NCI-H345 treated with DMSO at 0.1 percent for 48 hours (cell line): Measurements from ENCODE around the gene LRRC4B.
A peak's percentile ranks its signal among the peaks of the same experiment; 100 is the strongest.

Experiments used
- DNase-seq: peaks from one replicate; lab custom pipeline; 2025; ENCODE audit not compliant: unreplicated experiment; lab: John Stamatoyannopoulos, UW

Gene LRRC4B

DNA sequence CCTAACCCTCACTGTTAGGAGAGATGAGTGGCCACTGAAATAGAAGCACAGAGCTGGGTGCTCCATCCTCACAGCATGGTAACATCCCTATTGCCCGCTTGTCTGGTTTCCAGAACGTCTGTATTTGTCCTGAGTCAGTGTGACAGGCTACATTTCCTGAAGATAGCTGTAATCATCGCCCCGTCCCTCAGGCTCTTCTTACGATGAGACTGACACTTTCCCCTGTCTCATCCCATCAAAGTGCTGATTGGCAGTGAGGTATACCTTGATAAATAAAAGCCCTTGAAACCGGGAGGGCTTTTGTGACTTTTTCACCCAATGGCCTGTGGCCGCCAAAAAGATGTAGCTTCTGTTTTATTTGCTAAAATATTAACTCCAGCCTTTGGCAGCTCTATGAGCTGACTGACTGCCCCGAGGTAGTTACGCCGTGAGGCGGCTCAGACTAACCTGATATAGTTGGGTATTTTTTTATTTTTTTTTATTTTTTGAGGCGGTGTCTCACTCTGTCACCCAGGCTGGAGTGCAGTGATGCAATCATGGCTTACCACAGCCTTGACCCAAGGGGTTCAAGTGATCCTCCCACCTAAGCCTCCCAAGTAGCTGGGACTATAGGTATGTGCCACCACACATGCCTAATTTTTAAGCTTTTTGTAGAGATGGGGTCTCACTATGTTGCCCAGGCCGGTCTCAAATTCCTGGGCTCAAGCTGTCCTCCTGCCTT is 5.7 kb upstream of the LRRC4B start:
- DNase-seq: no peak

DNA sequence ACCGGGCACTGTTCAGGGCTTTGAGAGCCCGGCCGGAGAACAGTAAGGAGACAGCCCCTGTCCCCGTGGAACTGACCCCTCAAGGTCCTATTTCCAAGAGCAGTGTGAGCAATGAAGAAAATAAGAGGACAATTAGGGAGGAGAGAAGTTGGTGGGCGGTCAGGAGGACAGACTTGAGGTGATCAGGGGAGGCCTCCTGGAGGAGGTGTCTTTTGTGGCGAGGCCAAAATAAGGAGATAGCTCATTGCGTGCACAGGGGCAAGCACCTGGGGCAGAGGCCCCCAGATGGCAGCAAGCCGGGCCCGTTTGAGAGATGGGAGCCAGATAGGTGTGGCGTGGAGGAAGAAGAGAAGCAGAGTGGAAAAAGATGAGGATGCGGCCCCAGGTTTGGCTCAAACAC is 2.8 kb upstream of the LRRC4B start:
- DNase-seq: no peak

DNA sequence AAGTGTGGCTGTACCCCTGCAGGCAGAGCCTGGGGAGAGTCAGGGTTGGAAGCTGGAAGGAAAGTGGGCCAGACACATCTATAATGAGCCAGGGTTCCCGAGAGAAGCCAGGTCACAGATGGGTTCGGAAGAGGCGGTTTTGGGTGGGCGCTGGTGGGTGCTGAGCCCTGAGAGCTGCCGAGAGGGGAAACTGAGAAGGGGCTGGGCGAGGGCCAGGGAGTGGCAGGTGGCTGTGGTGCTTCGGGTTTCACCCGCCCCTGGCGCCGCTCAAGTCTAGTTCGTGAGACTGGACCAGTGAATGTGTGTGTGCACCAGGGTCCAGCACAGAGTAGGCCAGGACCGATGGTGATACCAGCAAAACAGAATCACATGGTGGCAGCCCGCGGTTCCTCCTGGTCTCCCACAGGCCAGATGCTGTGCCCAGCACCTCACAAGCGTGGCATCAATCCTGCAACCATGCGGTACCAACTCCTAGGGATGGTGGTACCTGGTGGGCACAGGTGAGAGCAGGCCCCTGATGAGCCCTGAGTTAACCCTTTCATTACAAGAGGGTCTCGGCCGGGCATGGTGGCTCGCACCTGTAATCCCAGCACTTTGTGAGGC is 1.8 kb upstream of the LRRC4B start:
- DNase-seq: no peak

DNA sequence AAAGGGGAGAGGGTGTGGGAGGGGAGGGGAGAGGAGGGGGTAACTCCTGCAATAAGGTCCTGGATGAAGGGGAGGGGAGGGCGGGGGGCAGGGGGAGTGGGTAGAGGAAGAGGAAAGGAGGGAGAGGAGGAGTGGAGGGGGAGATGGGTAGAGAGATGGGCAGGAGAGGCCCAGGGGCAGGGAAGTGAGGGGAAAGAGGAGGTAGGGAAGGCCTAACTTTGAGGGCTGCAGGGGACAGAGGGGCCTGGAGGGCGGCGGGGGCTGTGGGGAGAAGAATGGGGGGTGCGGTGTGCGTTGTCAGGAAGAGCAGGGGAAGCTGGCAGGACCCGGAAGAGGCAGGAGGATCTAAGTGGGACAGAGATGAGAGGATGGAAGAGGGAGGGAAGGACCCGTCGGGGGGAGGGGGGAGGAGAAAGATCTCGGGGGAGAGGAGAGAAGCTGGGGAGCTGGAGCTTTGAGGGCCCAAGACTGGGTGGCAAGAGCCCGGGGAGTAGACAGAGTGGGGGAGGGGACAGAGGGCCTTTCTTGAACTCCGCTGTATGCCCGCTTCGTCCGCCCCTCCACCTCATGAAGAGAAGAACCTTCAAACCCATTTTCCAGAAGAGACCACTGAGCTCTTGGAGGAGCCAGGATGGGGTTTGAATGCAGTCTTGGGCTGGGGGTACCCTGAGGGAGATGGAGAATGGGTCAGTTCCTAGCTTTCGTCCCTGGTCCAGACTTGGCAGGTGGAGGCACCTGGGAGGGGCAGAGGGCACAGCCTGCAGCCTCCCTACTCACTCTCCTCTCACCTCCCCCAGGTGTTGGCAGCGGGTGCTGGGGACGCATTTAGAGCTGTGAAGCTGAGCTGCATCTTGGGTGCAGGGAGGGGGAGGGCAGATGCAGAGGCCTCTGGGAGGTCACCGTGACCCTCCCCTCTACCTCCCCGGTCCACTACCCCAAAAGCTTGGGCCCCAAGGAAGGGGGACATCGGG is 778 bp upstream of the LRRC4B start:
- no peak for DNase-seq

DNA sequence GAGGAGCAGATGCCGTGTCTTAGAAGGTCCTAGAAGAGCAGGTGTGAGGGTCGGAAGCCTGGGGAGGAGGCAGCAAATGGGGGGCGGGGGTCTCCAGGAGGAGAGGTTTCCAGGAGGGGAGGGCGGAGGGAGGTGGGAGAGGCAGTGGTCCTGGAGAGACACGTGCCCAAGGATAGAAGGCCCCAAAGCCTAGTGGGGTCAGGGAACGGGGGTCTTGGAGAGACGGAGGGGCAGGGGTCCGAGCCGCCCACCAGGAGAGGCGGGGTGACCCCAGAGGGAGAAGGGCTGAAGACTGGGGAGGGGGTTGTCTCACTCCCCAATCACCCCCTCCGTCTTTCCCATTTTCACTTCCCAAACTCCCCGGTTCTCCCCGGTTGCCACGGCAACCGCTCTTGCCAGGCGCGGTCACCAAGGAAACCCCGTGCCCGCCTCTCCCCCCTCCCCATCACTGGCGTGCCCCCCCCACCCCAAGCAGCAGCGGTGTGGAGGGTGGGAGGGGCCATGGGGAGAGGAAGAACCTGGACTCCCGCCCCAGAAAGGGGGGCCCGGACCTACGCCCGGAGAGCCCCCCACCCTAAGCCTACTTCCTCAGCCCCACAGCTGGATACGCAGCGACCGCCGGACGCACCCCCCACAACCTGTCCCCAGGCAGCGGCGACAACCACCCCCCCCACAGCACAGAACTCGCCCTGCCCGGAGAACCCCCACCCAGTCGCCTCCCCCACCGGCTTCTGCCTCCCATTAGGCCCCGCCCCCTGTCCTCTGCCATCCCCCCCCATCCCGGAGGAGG is 988 bp downstream of the LRRC4B start:
- no peak for DNase-seq

DNA sequence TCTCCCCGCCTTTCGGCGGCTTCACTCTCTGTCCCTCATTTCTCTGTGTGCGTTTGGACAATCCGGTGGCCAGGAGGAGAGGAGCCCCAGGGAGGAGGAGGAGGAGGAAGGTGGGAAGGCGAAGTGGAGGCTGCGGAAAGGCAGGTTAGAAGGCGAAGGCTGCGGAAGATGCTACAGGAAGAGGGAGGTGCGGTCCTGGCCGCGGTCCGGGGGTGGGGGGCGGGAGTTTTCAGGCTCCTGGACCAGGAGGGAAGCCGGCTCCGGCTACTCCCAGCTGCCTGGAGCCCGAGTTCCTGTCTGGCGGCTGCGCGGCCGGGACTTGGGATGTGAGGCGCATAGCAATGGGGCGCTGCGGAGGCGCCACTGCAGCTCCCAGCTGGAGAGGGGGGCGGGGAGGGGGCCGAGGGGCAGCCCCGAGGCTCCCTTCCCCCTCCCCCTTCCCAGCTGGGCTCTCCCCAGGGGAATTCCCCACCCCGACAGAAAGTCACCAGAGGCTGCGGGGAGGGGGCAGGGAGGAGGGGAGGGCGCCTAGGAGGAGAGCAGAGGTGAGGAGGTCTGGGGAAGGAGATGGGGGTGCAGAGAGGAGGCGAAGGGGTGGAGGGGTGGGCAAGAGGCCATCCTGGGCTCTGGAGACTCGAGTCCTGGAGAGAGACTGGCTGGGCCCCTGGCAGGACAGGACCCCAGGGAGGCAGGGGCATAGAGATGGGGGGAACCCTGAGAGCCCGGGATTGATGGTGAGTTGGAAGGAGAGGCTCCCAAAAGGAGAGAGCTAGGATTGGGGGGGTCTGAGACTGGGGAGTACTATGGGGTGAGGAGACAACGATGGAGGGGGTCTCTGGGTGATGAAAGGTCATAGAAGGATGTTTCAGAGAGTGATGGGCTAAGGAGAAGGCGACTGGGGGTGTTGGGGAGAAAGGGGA is 2.0 kb downstream of the LRRC4B start:
- DNase-seq: no peak

DNA sequence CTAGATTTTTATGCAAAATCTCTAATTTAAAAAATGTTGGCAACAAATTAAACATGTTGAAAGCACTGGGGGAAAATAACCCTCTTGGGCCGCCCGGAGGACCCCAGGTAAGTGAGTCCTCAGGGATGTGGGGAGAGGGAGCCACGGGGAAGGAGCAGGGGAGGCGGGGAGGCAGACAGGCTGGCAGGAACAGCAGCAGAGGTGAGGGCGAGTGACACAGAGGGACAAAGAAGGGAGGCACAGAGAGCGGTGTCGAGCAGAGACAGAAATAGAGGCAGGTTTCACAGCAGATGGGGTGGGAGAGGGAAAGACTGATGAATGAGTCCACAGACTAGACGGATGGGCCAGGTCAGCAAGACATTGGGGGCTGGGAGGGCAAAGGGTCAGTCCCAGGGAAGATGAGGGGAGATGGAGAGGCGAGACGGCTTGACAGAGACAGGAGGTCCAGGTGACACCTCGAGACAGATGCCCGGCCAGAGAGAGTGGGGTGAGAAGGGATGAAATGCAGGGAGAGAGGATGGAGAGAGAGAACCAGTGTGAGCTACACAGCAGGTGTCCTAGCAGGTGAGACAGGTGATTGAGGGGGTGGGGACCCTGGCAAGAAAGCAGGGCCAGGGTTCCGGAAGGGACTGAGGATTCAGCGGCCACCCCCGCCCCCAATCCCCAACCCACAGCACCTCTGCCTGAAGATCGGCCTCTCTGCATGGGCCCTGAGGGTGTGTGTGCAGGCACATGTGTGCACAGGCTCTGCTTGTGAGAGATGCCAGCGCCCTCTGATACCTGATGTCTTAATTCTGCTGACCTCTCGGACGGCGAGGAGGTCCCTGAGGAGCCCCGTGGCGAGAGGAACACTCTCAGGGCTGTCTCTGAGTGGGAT is 3.8 kb downstream of the LRRC4B start:
- no peak for DNase-seq

DNA sequence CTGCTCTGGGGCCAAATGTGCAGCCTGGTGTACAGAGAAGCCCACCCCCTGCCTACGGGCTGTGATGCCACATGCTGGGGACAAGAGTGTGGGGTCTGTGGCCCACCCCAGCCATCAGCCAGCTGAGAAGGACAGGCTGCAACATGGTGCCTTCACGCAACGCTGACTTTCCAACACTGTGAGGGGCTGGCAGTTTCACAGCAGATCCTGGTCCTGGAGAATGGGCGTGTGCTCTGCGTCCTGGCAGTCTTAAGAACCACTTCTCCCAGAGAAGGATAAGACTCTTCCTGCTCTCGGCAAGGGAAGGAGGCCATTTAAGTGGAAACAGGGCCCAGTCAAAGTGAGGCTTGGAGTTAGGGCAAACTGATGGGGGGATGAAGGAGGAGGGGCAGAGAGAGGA is 4.6 kb downstream of the LRRC4B start:
- DNase-seq: no peak

DNA sequence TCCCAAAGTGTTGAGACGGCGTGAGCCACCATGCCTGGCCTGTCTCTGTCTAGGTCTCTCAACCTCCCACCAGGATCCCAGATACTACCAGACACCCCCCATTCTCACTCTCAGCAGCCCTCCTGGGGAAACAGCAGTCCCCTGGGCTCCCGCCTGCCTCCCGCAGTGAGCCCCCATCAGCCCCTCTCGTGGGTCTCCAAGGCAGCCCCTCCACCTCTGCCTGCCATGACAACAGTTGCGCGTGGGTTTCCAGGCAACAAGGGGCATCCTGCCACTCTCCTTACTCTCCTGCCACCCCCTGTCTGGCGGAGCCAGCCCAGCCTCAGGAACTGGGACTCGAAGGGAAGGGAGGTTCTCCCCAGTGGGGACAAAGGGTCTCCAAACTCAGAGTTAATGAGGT is 5.2 kb downstream of the LRRC4B start:
- no peak for DNase-seq

DNA sequence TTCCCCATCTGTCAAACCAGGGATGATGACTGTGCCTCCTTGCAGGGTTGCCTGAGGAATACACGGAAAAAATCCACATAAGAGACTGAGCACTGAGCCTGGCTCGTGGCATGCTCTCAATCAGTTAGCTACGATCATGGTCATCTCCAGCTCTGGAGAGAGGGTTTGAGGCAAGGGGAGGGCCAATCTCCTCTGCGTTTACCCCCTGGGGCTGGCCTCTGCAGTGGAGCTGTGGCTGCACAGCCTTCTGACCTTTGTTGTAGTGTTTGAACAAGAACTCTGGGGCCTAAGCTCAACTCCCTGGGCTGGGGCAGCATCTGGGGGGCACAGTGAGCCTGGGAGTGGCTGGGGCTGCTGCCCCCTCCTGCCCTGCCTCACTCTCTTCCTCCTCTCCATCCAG is 5.9 kb downstream of the LRRC4B start:
- no peak for DNase-seq

DNA sequence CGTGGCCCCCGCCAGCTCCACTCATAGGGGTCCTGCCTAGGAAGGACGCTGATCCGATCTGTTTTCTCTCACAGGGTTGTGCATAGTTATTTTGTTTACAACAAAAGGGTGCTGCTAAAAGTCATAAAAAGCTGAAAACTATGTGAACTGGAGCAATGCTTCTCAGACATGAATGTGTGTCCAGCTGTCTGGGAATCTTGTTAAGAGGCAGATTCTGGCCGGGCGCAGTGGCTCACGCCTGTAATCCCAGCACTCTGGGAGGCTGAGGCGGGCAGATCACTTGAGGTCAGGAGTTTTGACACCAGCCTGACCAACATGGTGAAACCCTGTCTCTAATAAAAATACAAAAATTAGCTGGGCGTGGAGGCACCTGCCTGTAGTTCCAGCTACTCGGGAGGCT is 8.6 kb downstream of the LRRC4B start:
- DNase-seq: no peak

DNA sequence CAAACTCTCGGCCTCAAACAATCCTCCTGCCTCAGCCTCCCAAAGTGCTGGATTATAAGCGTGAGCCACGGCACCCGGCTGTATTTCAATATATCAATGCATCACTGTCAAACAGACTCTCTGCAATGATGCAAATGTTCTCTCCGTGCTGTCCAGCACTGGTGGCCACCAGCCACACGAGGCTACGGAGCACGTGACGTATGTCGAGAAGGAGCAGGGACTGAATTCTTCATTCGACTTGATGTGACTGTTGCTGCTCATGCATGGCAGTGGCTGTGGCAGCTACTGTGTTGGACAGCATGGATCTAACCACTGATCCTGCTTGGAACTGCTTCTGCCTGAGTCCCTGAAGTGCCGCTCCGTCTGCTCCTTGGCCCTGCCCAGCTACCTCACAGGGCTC is 9.8 kb downstream of the LRRC4B start:
- no peak for DNase-seq

DNA sequence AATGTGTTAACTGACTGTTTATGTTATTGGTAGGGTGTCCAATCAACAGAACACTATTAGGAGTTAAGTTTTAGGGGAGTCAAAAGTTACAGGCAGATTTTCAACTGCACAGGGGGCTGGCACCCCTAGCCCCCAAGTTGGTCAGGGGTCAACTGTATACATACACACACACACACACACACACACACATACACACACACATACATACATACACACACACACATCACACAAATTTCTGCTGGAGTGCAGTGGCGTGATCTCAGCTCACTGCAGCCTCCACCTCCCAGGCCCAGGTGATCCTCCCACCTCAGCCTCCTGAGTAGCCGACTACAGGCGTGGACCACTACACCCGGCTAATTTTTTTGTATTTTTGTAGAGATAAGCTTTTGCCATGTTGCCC is 10.2 kb downstream of the LRRC4B start:
- DNase-seq: no peak

DNA sequence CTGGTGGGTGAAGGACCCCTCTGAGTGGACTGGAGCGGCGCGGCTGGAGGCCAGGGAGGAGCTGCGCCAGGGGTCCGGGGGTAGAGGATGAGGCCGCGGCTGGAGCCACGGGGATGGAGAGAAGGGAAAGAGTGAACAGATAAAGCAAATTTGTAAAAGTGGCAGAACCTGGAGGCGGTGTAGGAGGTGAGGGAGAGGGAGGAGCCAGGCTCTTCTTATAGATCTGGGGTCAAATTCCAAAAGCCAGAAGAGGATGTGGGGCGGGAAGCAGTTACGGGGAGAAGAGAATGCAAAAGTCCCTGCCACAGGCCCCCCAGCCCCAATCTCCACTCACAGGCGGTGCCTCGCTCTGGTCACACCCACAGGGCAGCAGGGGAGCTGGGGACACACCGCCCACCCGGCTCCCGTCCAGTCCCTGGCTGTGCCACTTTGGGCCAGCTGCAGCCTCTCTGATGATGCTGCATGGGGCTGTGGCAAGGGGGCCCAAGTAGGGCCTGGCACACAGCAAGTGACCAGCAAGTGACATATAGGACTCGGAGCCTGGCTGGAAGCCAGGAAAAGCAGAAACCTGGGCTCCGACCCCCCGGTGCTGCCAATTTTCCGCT is 11.1 kb downstream of the LRRC4B start:
- no peak for DNase-seq

DNA sequence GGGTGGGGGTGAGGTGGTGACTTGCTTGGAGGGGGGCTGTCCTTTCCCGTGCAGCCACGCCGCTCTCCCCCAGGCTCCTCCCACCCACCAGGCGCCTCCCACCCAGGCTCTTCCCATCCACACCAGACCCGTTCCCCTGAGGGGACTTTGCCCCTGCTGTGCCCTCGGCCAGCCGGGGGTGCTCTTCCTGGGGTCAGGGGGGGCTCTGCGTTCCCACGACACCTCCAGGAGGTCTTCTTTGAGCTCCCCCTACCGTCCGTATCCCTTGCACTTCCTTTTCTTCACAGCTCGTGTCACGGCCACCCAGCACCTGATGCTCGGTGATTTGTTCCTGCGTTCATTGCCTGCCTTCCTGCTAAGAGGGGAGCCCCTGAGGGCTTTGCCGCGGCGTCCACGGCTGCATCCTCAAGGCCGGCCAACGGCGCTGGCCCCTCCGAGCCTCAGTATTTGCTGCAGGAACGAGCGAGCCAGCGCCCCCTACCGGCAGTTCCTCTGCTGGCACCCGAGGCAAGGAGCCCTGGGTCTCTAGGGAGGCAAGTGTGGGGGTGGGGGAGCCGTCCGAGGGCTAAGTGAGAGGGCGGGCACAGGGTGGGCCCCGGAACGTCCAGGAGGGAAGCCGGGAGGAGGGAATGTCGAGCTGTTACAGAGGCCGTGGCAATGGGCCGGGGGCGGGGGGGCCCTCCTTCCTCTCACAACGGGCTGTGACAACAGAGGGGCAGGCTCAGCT is 11.8 kb downstream of the LRRC4B start:
- DNase-seq: peak; percentile 13

DNA sequence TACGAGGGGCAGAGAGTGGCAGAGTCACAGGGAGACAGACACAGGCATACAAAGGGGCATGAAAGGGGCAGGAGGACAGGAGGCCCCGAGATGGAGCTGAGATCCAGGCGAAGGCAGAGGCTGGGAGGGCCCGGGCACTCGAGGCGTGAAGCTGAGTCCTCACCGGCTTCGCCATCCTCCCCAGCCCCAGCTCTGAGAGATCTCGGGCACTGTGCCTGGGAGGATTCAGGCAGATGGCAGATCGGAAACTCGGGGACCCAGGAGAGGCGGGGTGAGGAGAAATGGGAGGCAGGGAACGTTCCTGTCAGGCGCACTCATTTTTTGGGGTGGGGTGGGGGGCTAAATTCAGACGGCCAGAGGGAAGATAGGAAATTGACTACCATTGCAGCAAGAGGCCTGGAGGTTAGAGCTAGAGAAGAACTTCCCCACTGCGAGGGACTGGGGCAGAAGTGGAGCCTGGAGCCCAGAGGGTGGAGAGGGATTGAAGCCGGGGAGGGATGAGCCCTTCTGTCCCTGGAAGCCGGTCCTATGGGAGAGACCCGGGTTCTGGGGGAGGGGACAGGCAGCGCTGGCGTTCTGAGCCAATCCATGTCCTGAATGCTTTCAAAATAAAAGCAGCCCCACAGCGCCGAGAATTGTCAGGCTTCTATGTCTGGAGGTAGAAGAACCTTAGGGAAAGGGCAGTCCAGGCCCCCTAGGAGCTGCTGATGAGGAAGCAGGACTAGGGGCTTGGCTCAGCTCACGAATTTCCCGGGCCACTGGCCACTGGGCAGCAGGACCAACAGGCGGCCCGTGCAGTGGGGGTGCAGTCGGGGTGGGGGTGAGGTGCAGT is 12.6 kb downstream of the LRRC4B start:
- no peak for DNase-seq

DNA sequence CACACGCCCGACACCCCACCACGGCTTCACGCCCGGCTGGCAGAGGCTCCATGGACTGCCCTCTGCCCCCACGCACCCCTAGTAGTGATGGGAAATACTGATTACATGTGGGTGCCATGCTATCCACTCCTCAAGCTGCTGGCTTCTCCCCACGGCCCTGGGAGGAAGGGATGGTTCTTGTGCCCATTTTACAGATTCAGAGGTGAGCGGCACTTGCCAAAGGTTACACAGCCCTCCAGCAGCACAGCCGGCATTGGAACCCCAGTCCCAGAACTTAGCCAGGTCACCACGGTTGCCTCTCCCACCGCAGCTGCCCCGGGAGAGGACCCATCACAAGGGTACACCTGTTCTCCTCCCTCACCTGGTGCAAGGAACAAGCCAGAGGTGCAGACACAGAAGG is 13.2 kb downstream of the LRRC4B start:
- no peak for DNase-seq
